ENCODE measurements around the gene PGS1. TPM values are rescaled to one million over a fixed set of nuclear protein-coding genes. Genes with fewer than 3 reads are reported as not detected.

PGS1 gene
- total RNA-seq, 1 experiment from 2014 or later = 42.5 TPM

GRCh38 chr17:78454346-78454745, 75.9 kb downstream of the PGS1 start:
- Histone ChIP-seq H3K4me1 (ENCODE audit: insufficient read depth, low read length, poor library complexity, severe bottlenecking) (no peaks in the 10 kb centered on the region), H3K9me3 (ENCODE audit: low read depth, low read length, poor library complexity, severe bottlenecking) (no peaks in the 10 kb centered on the region), H3K36me3 (ENCODE audit: insufficient read depth, low read length, poor library complexity, severe bottlenecking) (no peaks in the 10 kb centered on the region), H3K4me3 (ENCODE audit: low read depth, low read length, poor library complexity, severe bottlenecking) (no peak overlapping the region), H3K27me3 (replicated peaks; ENCODE audit: insufficient read depth, low read depth, low read length, poor library complexity) (no peaks in the 10 kb centered on the region), H3K27ac (ENCODE audit: low read depth, low read length, poor library complexity, severe bottlenecking) (no peak overlapping the region)
- ChIA-PET POLR2A (ENCODE audit: low non-redundant PET) (no interaction called here), CTCF (no interaction called here)
- BruUV-seq (replicated peaks) = no TSS peak
- intact Hi-C loops (cut with micrococcal nuclease; ENCODE audit: unreplicated experiment) = no loop called here
- no peak for DNase-seq (ENCODE audit: low spot score)
- TF ChIP-seq, protein P1, sequence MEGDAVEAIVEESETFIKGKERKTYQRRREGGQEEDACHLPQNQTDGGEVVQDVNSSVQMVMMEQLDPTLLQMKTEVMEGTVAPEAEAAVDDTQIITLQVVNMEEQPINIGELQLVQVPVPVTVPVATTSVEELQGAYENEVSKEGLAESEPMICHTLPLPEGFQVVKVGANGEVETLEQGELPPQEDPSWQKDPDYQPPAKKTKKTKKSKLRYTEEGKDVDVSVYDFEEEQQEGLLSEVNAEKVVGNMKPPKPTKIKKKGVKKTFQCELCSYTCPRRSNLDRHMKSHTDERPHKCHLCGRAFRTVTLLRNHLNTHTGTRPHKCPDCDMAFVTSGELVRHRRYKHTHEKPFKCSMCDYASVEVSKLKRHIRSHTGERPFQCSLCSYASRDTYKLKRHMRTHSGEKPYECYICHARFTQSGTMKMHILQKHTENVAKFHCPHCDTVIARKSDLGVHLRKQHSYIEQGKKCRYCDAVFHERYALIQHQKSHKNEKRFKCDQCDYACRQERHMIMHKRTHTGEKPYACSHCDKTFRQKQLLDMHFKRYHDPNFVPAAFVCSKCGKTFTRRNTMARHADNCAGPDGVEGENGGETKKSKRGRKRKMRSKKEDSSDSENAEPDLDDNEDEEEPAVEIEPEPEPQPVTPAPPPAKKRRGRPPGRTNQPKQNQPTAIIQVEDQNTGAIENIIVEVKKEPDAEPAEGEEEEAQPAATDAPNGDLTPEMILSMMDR (conservative IDR thresholded peaks at IDR 0.05; ENCODE audit: low read depth, low read length) = no peak
- no peak for TF ChIP-seq EZH2 (IDR thresholded peaks at IDR 0.05; ENCODE audit: borderline replicate concordance, low read depth, low read length, poor library complexity, severe bottlenecking)

DNA sequence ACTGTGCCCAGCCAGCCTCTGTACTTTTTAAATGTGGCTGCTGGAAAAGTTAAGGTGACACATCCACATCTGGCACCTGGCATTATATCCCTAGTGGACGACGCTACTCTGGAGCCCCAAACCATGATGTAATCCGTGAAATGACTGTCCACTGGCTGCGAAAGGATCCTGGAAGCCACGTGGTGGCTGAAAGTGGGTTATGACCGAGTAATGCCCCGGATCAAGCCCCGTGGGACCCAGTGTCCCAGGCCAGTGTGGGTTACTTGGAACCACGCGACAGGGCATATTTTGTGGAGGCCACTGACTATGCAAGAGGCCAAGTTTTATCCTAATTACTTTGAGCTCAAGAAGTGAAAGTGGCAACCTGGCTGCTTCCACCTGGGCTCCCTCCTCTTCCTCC, 79.6 kb downstream of the PGS1 start:
- Histone ChIP-seq H3K27me3 (replicated peaks; ENCODE audit: insufficient read depth, low read depth, low read length, poor library complexity) (no peaks in the 10 kb centered on the region), H3K4me3 (ENCODE audit: low read depth, low read length, poor library complexity, severe bottlenecking) (no peak overlapping the region), H3K36me3 (ENCODE audit: insufficient read depth, low read length, poor library complexity, severe bottlenecking) (no peaks in the 10 kb centered on the region), H3K27ac (ENCODE audit: low read depth, low read length, poor library complexity, severe bottlenecking) (no peak overlapping the region), H3K4me1 (ENCODE audit: insufficient read depth, low read length, poor library complexity, severe bottlenecking) (no peaks in the 10 kb centered on the region), H3K9me3 (ENCODE audit: low read depth, low read length, poor library complexity, severe bottlenecking) (no peaks in the 10 kb centered on the region)
- ChIA-PET CTCF (no interaction called here), POLR2A (ENCODE audit: low non-redundant PET) (no interaction called here)
- DNase-seq (ENCODE audit: low spot score) = no peak
- intact Hi-C loops (cut with micrococcal nuclease; ENCODE audit: unreplicated experiment) = no loop called here
- BruUV-seq (replicated peaks) = no TSS peak
- TF ChIP-seq, protein P1 (conservative IDR thresholded peaks at IDR 0.05; ENCODE audit: low read depth, low read length) = no peak
- no peak for TF ChIP-seq EZH2 (IDR thresholded peaks at IDR 0.05; ENCODE audit: borderline replicate concordance, low read depth, low read length, poor library complexity, severe bottlenecking)

DNA sequence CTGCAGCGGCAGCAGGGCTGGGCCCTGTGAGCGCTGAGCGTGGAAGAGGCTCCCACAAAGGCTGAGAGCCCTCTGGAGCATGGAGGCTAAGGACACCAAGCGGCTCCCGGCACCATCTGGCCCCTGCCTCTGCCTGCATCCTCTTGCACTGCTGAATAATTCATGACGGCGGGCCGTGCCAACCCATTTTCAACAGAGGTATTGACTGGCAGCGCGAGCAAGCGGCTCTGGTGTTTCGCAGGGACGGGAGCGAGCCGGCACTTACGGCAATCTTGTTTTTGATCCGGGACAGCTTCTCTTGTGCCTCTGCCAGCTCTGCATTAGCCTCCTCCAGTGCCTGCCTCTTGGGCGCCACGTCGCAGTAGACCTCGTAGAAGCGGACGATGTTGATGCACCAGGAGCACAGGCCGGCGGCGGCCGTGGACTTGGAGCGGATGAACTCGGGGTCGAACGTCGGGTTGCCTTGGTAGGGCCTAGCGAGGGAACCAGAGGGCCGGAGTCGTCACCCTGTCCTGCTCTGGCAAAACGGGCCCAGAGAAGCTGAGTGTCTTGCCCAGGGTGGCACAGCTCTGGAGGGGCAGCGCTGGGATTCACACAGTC, 80.4 kb downstream of the PGS1 start:
- intact Hi-C loops (cut with micrococcal nuclease; ENCODE audit: unreplicated experiment) = no loop called here
- Histone ChIP-seq H3K36me3 (ENCODE audit: insufficient read depth, low read length, poor library complexity, severe bottlenecking) (no peaks in the 10 kb centered on the region), H3K27me3 (replicated peaks; ENCODE audit: insufficient read depth, low read depth, low read length, poor library complexity) (no peaks in the 10 kb centered on the region), H3K27ac (ENCODE audit: low read depth, low read length, poor library complexity, severe bottlenecking) (no peak overlapping the region), H3K9me3 (ENCODE audit: low read depth, low read length, poor library complexity, severe bottlenecking) (no peaks in the 10 kb centered on the region), H3K4me1 (ENCODE audit: insufficient read depth, low read length, poor library complexity, severe bottlenecking) (no peaks in the 10 kb centered on the region), H3K4me3 (ENCODE audit: low read depth, low read length, poor library complexity, severe bottlenecking) (no peak overlapping the region)
- BruUV-seq (replicated peaks) = no TSS peak
- DNase-seq (ENCODE audit: low spot score) = peak; percentile 66
- POLR2A ChIA-PET (ENCODE audit: low non-redundant PET) = no interaction called here
- CTCF ChIA-PET = no interaction called here
- TF ChIP-seq, protein P1 (conservative IDR thresholded peaks at IDR 0.05; ENCODE audit: low read depth, low read length) = no peak
- no peak for TF ChIP-seq EZH2 (IDR thresholded peaks at IDR 0.05; ENCODE audit: borderline replicate concordance, low read depth, low read length, poor library complexity, severe bottlenecking)
